ENCODE measurements around the gene TTYH3. TPM values are rescaled to one million over a fixed set of nuclear protein-coding genes. Genes with fewer than 3 reads are reported as not detected.
A peak's percentile ranks its signal among the peaks of the same experiment; 100 is the strongest.

TTYH3 gene
- total and polyA plus RNA-seq, 7 experiments from 2014 or later = 0.53 to 115 (median 18.1) TPM

- peaks cover 3 to 6% (median 5%) of the 10 kb centered on the region in 5 donors for H3K36me3 Mint-ChIP-seq
- POLR2A ChIA-PET = no interaction called here
- no peaks in the 10 kb centered on the region for H3K27me3 ChIP-seq (ENCODE audit: control insufficient read depth in 2 of 2, insufficient read depth in 2 of 2, low read length in 2 of 2)
- DNase-seq = no peak
- H3K9me3 ChIP-seq (ENCODE audit: control insufficient read depth in 2 of 3, low read length in 3 of 3) = no peaks in the 10 kb centered on the region
- H3K27me3 Mint-ChIP-seq = no peaks in the 10 kb centered on the region
- H3K36me3 ChIP-seq (ENCODE audit: control insufficient read depth in 2 of 3, insufficient read depth in 3 of 3, low read length in 3 of 3) = peaks cover 0 to 7% (median 0%) of the 10 kb centered on the region in 3 experiments
- no peaks in the 10 kb centered on the region for H3K4me1 ChIP-seq (ENCODE audit: control insufficient read depth in 2 of 2, insufficient read depth in 2 of 2, low read length in 2 of 2)
- intact Hi-C loops (cut with micrococcal nuclease) = no loop called here
- H3K9me3 Mint-ChIP-seq = peaks cover 0 to 3% (median 0%) of the 10 kb centered on the region in 11 donors
- H3K4me3 Mint-ChIP-seq = no peak overlapping the region
- no peak overlapping the region for H3K4me3 ChIP-seq (ENCODE audit: low read length)
- no peaks in the 10 kb centered on the region for H3K4me1 Mint-ChIP-seq
- CTCF ChIA-PET = no interaction called here
- no peak overlapping the region for H3K27ac ChIP-seq (ENCODE audit: low read depth, low read length)
- ATAC-seq = no peak
- H3K27ac Mint-ChIP-seq = peak overlapping the region in 1 of 9 donors; percentile 16
Measured at GRCh38 chr7:2657208-2657607, 25.4 kb downstream of the TTYH3 start.

- Mint-ChIP-seq H3K27ac (no peak overlapping the region), H3K4me3 (no peak overlapping the region), H3K36me3 (peaks cover 3 to 6% (median 5%) of the 10 kb centered on the region in 5 donors), H3K27me3 (no peaks in the 10 kb centered on the region), H3K4me1 (peaks cover 0 to 2% (median 0%) of the 10 kb centered on the region in 7 donors), H3K9me3 (peaks cover 0 to 3% (median 0%) of the 10 kb centered on the region in 11 donors)
- H3K4me3 ChIP-seq (ENCODE audit: low read length) = no peak overlapping the region
- H3K36me3 ChIP-seq (ENCODE audit: control insufficient read depth in 2 of 3, insufficient read depth in 3 of 3, low read length in 3 of 3) = peaks cover 0 to 7% (median 0%) of the 10 kb centered on the region in 3 experiments
- H3K27ac ChIP-seq (ENCODE audit: low read depth, low read length) = no peak overlapping the region
- H3K27me3 ChIP-seq (ENCODE audit: control insufficient read depth in 2 of 2, insufficient read depth in 2 of 2, low read length in 2 of 2) = no peaks in the 10 kb centered on the region
- CTCF ChIA-PET = interaction anchor here (0.5 kb wide), 1 partner anchor 227 kb away, joined by 5 read pairs; no protein-coding TSS in a partner anchor
- H3K4me1 ChIP-seq (ENCODE audit: control insufficient read depth in 2 of 2, insufficient read depth in 2 of 2, low read length in 2 of 2) = no peaks in the 10 kb centered on the region
- POLR2A ChIA-PET = no interaction called here
- ATAC-seq (no peak), DNase-seq (no peak)
- intact Hi-C loops (cut with micrococcal nuclease) = no loop called here
- no peaks in the 10 kb centered on the region for H3K9me3 ChIP-seq (ENCODE audit: control insufficient read depth in 2 of 3, low read length in 3 of 3)
Measured at GRCh38 chr7:2657920-2658671, 26.3 kb downstream of the TTYH3 start.

GRCh38 chr7:2658941-2659340 lies 27.2 kb downstream of the TTYH3 start:
- Histone ChIP-seq H3K4me1 (ENCODE audit: control insufficient read depth in 2 of 2, insufficient read depth in 2 of 2, low read length in 2 of 2) (no peaks in the 10 kb centered on the region), H3K9me3 (ENCODE audit: control insufficient read depth in 2 of 3, low read length in 3 of 3) (no peaks in the 10 kb centered on the region), H3K27me3 (ENCODE audit: control insufficient read depth in 2 of 2, insufficient read depth in 2 of 2, low read length in 2 of 2) (no peaks in the 10 kb centered on the region), H3K27ac (ENCODE audit: low read depth, low read length) (no peak overlapping the region), H3K4me3 (ENCODE audit: low read length) (no peak overlapping the region), H3K36me3 (ENCODE audit: control insufficient read depth in 2 of 3, insufficient read depth in 3 of 3, low read length in 3 of 3) (peaks cover 0 to 7% (median 0%) of the 10 kb centered on the region in 3 experiments)
- intact Hi-C loops (cut with micrococcal nuclease) = no loop called here
- DNase-seq = no peak
- H3K4me3 Mint-ChIP-seq = no peak overlapping the region
- no peaks in the 10 kb centered on the region for H3K27me3 Mint-ChIP-seq
- peaks cover 3 to 6% (median 5%) of the 10 kb centered on the region in 5 donors for H3K36me3 Mint-ChIP-seq
- peaks cover 0 to 3% (median 0%) of the 10 kb centered on the region in 11 donors for H3K9me3 Mint-ChIP-seq
- no peak for ATAC-seq
- peaks cover 0 to 2% (median 0%) of the 10 kb centered on the region in 7 donors for H3K4me1 Mint-ChIP-seq
- no peak overlapping the region for H3K27ac Mint-ChIP-seq
- CTCF ChIA-PET = no interaction called here
- POLR2A ChIA-PET = no interaction called here

GRCh38 chr7:2659556-2660358 lies 28.0 kb downstream of the TTYH3 start:
- CTCF ChIA-PET = no interaction called here
- H3K9me3 ChIP-seq (ENCODE audit: control insufficient read depth in 2 of 3, low read length in 3 of 3) = no peaks in the 10 kb centered on the region
- DNase-seq (no peak), ATAC-seq (no peak)
- Mint-ChIP-seq H3K27ac (no peak overlapping the region), H3K27me3 (no peaks in the 10 kb centered on the region), H3K36me3 (peaks cover 3 to 6% (median 5%) of the 10 kb centered on the region in 5 donors), H3K9me3 (peaks cover 0 to 3% (median 0%) of the 10 kb centered on the region in 11 donors), H3K4me3 (no peak overlapping the region), H3K4me1 (peaks cover 0 to 4% (median 0%) of the 10 kb centered on the region in 7 donors)
- H3K4me3 ChIP-seq (ENCODE audit: low read length) = no peak overlapping the region
- H3K4me1 ChIP-seq (ENCODE audit: control insufficient read depth in 2 of 2, insufficient read depth in 2 of 2, low read length in 2 of 2) = no peaks in the 10 kb centered on the region
- H3K27ac ChIP-seq (ENCODE audit: low read depth, low read length) = no peak overlapping the region
- intact Hi-C loops (cut with micrococcal nuclease) = no loop called here
- POLR2A ChIA-PET = no interaction called here
- no peaks in the 10 kb centered on the region for H3K27me3 ChIP-seq (ENCODE audit: control insufficient read depth in 2 of 2, insufficient read depth in 2 of 2, low read length in 2 of 2)
- H3K36me3 ChIP-seq (ENCODE audit: control insufficient read depth in 2 of 3, insufficient read depth in 3 of 3, low read length in 3 of 3) = peaks cover 0 to 7% (median 0%) of the 10 kb centered on the region in 3 experiments

- Histone ChIP-seq H3K27me3 (ENCODE audit: control insufficient read depth in 2 of 2, insufficient read depth in 2 of 2, low read length in 2 of 2) (no peaks in the 10 kb centered on the region), H3K4me1 (ENCODE audit: control insufficient read depth in 2 of 2, insufficient read depth in 2 of 2, low read length in 2 of 2) (no peaks in the 10 kb centered on the region), H3K36me3 (ENCODE audit: control insufficient read depth in 2 of 3, insufficient read depth in 3 of 3, low read length in 3 of 3) (peaks cover 0 to 7% (median 0%) of the 10 kb centered on the region in 3 experiments), H3K9me3 (ENCODE audit: control insufficient read depth in 2 of 3, low read length in 3 of 3) (no peaks in the 10 kb centered on the region), H3K27ac (ENCODE audit: low read depth, low read length) (no peak overlapping the region), H3K4me3 (ENCODE audit: low read length) (no peak overlapping the region)
- Mint-ChIP-seq H3K9me3 (peaks cover 0 to 3% (median 0%) of the 10 kb centered on the region in 11 donors), H3K4me3 (no peak overlapping the region), H3K27me3 (no peaks in the 10 kb centered on the region), H3K4me1 (peaks cover 0 to 4% (median 0%) of the 10 kb centered on the region in 7 donors), H3K36me3 (peaks cover 3 to 6% (median 5%) of the 10 kb centered on the region in 5 donors), H3K27ac (no peak overlapping the region)
- intact Hi-C loops (cut with micrococcal nuclease) = no loop called here
- DNase-seq (no peak), ATAC-seq (no peak)
- POLR2A ChIA-PET = no interaction called here
- CTCF ChIA-PET = no interaction called here
Measured at GRCh38 chr7:2660359-2661095, 28.7 kb downstream of the TTYH3 start.

- CTCF ChIA-PET = no interaction called here
- Histone ChIP-seq H3K4me3 (ENCODE audit: low read length) (no peak overlapping the region), H3K27me3 (ENCODE audit: control insufficient read depth in 2 of 2, insufficient read depth in 2 of 2, low read length in 2 of 2) (no peaks in the 10 kb centered on the region), H3K36me3 (ENCODE audit: control insufficient read depth in 2 of 3, insufficient read depth in 3 of 3, low read length in 3 of 3) (peaks cover 0 to 7% (median 0%) of the 10 kb centered on the region in 3 experiments), H3K27ac (ENCODE audit: low read depth, low read length) (no peak overlapping the region), H3K9me3 (ENCODE audit: control insufficient read depth in 2 of 3, low read length in 3 of 3) (no peaks in the 10 kb centered on the region), H3K4me1 (ENCODE audit: control insufficient read depth in 2 of 2, insufficient read depth in 2 of 2, low read length in 2 of 2) (no peaks in the 10 kb centered on the region)
- ATAC-seq = no peak
- intact Hi-C loops (cut with micrococcal nuclease) = no loop called here
- peaks cover 0 to 4% (median 0%) of the 10 kb centered on the region in 7 donors for H3K4me1 Mint-ChIP-seq
- H3K9me3 Mint-ChIP-seq = peaks cover 0 to 3% (median 0%) of the 10 kb centered on the region in 11 donors
- no peak overlapping the region for H3K27ac Mint-ChIP-seq
- DNase-seq = no peak
- peaks cover 3 to 6% (median 5%) of the 10 kb centered on the region in 5 donors for H3K36me3 Mint-ChIP-seq
- POLR2A ChIA-PET = no interaction called here
- H3K27me3 Mint-ChIP-seq = no peaks in the 10 kb centered on the region
- no peak overlapping the region for H3K4me3 Mint-ChIP-seq
Measured at GRCh38 chr7:2661096-2661449, 29.3 kb downstream of the TTYH3 start.

All from naive thymus-derived CD4-positive, alpha-beta T cell (primary cell).